H1 (cell line): Measurements from ENCODE around the gene ALDH1A2. TPM values are rescaled to one million over a fixed set of nuclear protein-coding genes. Genes with fewer than 3 reads are reported as not detected.

Source experiments
- CTCF ChIA-PET: fragments of 300-600 bp; sonication (Branson Sonifier 250); formaldehyde crosslinking; loops from one replicate; lab custom pipeline; 2021; ENCODE audit not compliant: partially characterized antibody; lab: Charles Lee
- POLR2A ChIA-PET: fragments of 300-600 bp; sonication (Branson Sonifier 250); formaldehyde crosslinking; loops from one replicate; lab custom pipeline; 2021; ENCODE audit warnings: inconsistent platforms; ENCODE audit not compliant: partially characterized antibody; lab: Charles Lee
- DNase-seq, 2 experiments: peaks; one replicate each; pipeline versions ENCODE4 v3.0.0 to v3.0.0-alpha.2; 2010 to 2022; ENCODE audit warnings: low spot score in 2 of 2, low read depth in 1 of 2, mixed read lengths in 1 of 2
- FAIRE-seq: peaks from 2 replicates; lab custom pipeline; 2011; peaks lifted over from hg19 to GRCh38; lab: Jason Lieb, UNC
- H2AFZ ChIP-seq: 2 replicates; pipeline ENCODE4 v1.8.1; 2012; ENCODE audit warnings: low read length, inconsistent platforms
- H2AK5ac ChIP-seq: 2 replicates; pipeline ENCODE4 v1.6.1; 2013; ENCODE audit warnings: low read depth, low read length
- H2BK120ac ChIP-seq: replicated peaks from 2 replicates; pipeline ENCODE3; 2013; ENCODE audit warnings: low read depth, low read length, inconsistent platforms
- H2BK12ac ChIP-seq: 2 replicates; pipeline ENCODE4 v1.6.1; 2013; ENCODE audit warnings: low read depth, low read length
- H2BK15ac ChIP-seq: 2 replicates; pipeline ENCODE4 v1.6.1; 2013; ENCODE audit warnings: low read length
- H2BK20ac ChIP-seq: 2 replicates; pipeline ENCODE4 v1.6.1; 2013; ENCODE audit warnings: low read length
- H2BK5ac ChIP-seq: 2 replicates; pipeline ENCODE4 v1.6.1; 2013; ENCODE audit warnings: low read depth, low read length
- H3K14ac ChIP-seq: 2 replicates; pipeline ENCODE4 v1.6.1; 2013; ENCODE audit warnings: inconsistent platforms; ENCODE audit not compliant: insufficient read length
- H3K18ac ChIP-seq: 2 replicates; pipeline ENCODE4 v1.6.1; 2013; ENCODE audit warnings: low read length; ENCODE audit errors: extremely low read depth
- H3K23ac ChIP-seq: 2 replicates; pipeline ENCODE4 v1.6.1; 2013; ENCODE audit warnings: inconsistent platforms; ENCODE audit not compliant: insufficient read length
- H3K23me2 ChIP-seq: 2 replicates; pipeline ENCODE4 v1.6.1; 2013; ENCODE audit warnings: low read depth, low read length
- H3K27ac ChIP-seq: 2 replicates; pipeline ENCODE4 v1.6.1; 2011; ENCODE audit warnings: low read depth, low read length, inconsistent platforms
- H3K27me3 ChIP-seq, 4 experiments: replicated peaks in 1 of 4; 1 replicate in 1 of 4; 2 replicates in 3 of 4; pipeline versions ENCODE4 v1.6.1 to v1.8.1; 2011 to 2013; ENCODE audit warnings: low read length in 3 of 4, mild to moderate bottlenecking in 3 of 4, inconsistent platforms in 2 of 4, mixed read lengths in 2 of 4, moderate library complexity in 1 of 4; ENCODE audit not compliant: control insufficient read depth in 3 of 4, insufficient read depth in 3 of 4; ENCODE audit errors: extremely low read depth in 1 of 4
- H3K36me3 ChIP-seq, 4 experiments: 2 replicates each; pipeline versions ENCODE4 v1.6.1 to v1.8.1; 2011 to 2013; ENCODE audit warnings: mild to moderate bottlenecking in 4 of 4, low read length in 3 of 4, moderate library complexity in 2 of 4, control low read depth in 1 of 4, inconsistent platforms in 1 of 4; ENCODE audit not compliant: insufficient read depth in 4 of 4, control insufficient read depth in 2 of 4
- H3K4ac ChIP-seq: replicated peaks from 2 replicates; pipeline ENCODE3; 2013; ENCODE audit warnings: low read length, low read depth, mixed read lengths, inconsistent platforms; ENCODE audit not compliant: insufficient read length
- H3K4me1 ChIP-seq, 4 experiments: replicated peaks in 1 of 4; 1 replicate in 1 of 4; 2 replicates in 3 of 4; pipeline versions ENCODE4 v1.6.1 to v1.8.1; 2011 to 2013; ENCODE audit warnings: low read length in 3 of 4, inconsistent platforms in 2 of 4, mixed read lengths in 1 of 4; ENCODE audit not compliant: insufficient read depth in 4 of 4, control insufficient read depth in 3 of 4
- H3K4me2 ChIP-seq, 2 experiments: 2 replicates each; pipeline versions ENCODE4 v1.6.1 to v1.8.1; 2011 to 2013; ENCODE audit warnings: low read depth in 2 of 2, low read length in 2 of 2, control low read depth in 1 of 2, inconsistent platforms in 1 of 2, mild to moderate bottlenecking in 1 of 2; ENCODE audit not compliant: insufficient read depth in 1 of 2
- H3K4me3 ChIP-seq, 4 experiments: fragments of 200-600, 300-600 bp in 1 of 4; sonication (generic), shearing (Covaris generic), sonication (Bioruptor Twin) in 1 of 4; 2 replicates each; pipeline versions ENCODE4 v1.5.1 to v1.8.1; 2011 to 2016; ENCODE audit warnings: low read length in 4 of 4, low read depth in 3 of 4, control low read depth in 2 of 4, inconsistent platforms in 2 of 4, mild to moderate bottlenecking in 2 of 4, mixed read lengths in 1 of 4, moderate library complexity in 1 of 4; ENCODE audit not compliant: insufficient read depth in 2 of 4; ENCODE audit errors: extremely low read depth in 1 of 4
- H3K56ac ChIP-seq: replicated peaks from 2 replicates; pipeline ENCODE3; 2013; ENCODE audit warnings: low read depth, mild to moderate bottlenecking, mixed read lengths, low read length, inconsistent platforms; ENCODE audit not compliant: insufficient read length
- H3K79me1 ChIP-seq: 2 replicates; pipeline ENCODE4 v1.6.1; 2013; ENCODE audit warnings: low read depth, low read length, control low read depth
- H3K79me2 ChIP-seq, 2 experiments: 2 replicates each; pipeline versions ENCODE4 v1.6.1 to v1.8.1; 2012 to 2013; ENCODE audit warnings: low read length in 2 of 2, mild to moderate bottlenecking in 2 of 2, inconsistent platforms in 1 of 2; ENCODE audit not compliant: insufficient read depth in 2 of 2, control insufficient read depth in 1 of 2
- H3K9ac ChIP-seq, 4 experiments: replicated peaks in 1 of 4; 1 replicate in 1 of 4; 2 replicates in 3 of 4; pipeline versions ENCODE4 v1.6.1 to v1.8.1; 2011 to 2013; ENCODE audit warnings: low read depth in 3 of 4, low read length in 3 of 4, control low read depth in 2 of 4, mild to moderate bottlenecking in 2 of 4, moderate library complexity in 2 of 4, inconsistent platforms in 1 of 4; ENCODE audit errors: extremely low read depth in 1 of 4
- H3K9me3 ChIP-seq, 2 experiments: 2 replicates each; pipeline versions ENCODE4 v1.6.1 to v1.8.1; 2012 to 2013; ENCODE audit warnings: mild to moderate bottlenecking in 2 of 2, moderate library complexity in 2 of 2, control low read depth in 1 of 2, inconsistent platforms in 1 of 2, low read depth in 1 of 2, low read length in 1 of 2, mixed read lengths in 1 of 2; ENCODE audit not compliant: insufficient read depth in 2 of 2
- H4K20me1 ChIP-seq, 2 experiments: replicated peaks in 1 of 2; 2 replicates each; pipeline versions ENCODE3 to v1.8.1; 2011 to 2013; ENCODE audit warnings: inconsistent platforms in 2 of 2, low read length in 2 of 2, mild to moderate bottlenecking in 1 of 2; ENCODE audit not compliant: insufficient read depth in 2 of 2, control insufficient read depth in 1 of 2
- H4K5ac ChIP-seq: 2 replicates; pipeline ENCODE4 v1.6.1; 2013; ENCODE audit warnings: low read length, low read depth, mixed read lengths, inconsistent platforms; ENCODE audit not compliant: insufficient read length
- H4K8ac ChIP-seq: 2 replicates; pipeline ENCODE4 v1.8.0; 2013; ENCODE audit warnings: mild to moderate bottlenecking, moderate library complexity, low read length, inconsistent platforms; ENCODE audit not compliant: insufficient read depth; ENCODE audit errors: extremely low read depth
- H4K91ac ChIP-seq: replicated peaks from 2 replicates; pipeline ENCODE3; 2013; ENCODE audit warnings: low read length, mixed read lengths, inconsistent platforms; ENCODE audit not compliant: insufficient read length
- WGBS, 2 experiments: shearing (Covaris generic) in 1 of 2; methylation state at CpG; one replicate each; pipeline versions ENCODE4 v1.1.6 to v1.1.7; 2013 to 2015; ENCODE audit warnings: low lambda C conversion rate in 2 of 2, mixed read lengths in 2 of 2, inconsistent platforms in 1 of 2, low coverage in 1 of 2, missing lambda C conversion rate in 1 of 2; ENCODE audit not compliant: insufficient replicate concordance in 2 of 2, insufficient coverage in 1 of 2, insufficient read length in 1 of 2; ENCODE audit errors: extremely low coverage in 1 of 2, missing lambda C conversion rate in 1 of 2; 5-methylcytosine and 5-hydroxymethylcytosine counted together
- polyA plus RNA-seq, 7 experiments: library from polyadenylated mRNA; depleted of rRNA in 3 of 7; stranded (reverse) in 5 of 7; unstranded in 2 of 7; fragments of >200 nt in 5 of 7; fragments of 200-250 nt in 2 of 7; gene quantifications; 1 replicate in 5 of 7; 2 replicates in 1 of 7; 4 replicates in 1 of 7; pipeline versions ENCODE4 v1.2.1 to v1.2.3, GENCODE V29; 2011 to 2013; ENCODE audit warnings: missing spikeins in 2 of 7, mixed read lengths in 2 of 7
- total RNA-seq: library from RNA; stranded (reverse); fragmentation: NEBNext Ultra II Directional; extraction: Animal tissue kit (Norgen Biotek cat#: 25700); gene quantifications from 2 replicates; pipeline ENCODE4 v1.2.1, GENCODE V29; 2021

The ALDH1A2 gene
- total and polyA plus RNA-seq, 2 of the 8 experiments (the other 6 are each of a cell fraction or from before 2014, with no cell fraction given), result 0.06 to 0.24 TPM

- Histone ChIP-seq H2BK12ac (no peak overlapping the region), H3K23ac (no peak overlapping the region), H3K23me2 (peaks cover 10% of the 10 kb centered on the region; the same call in 1 of the 2 replicates), H4K20me1 (peaks cover 0 to 1% of the 10 kb centered on the region in 2 experiments), H2BK5ac (no peak overlapping the region), H3K79me1 (no peaks in the 10 kb centered on the region), H4K91ac (no peak overlapping the region), H2BK20ac (no peak overlapping the region), H3K4me2 (peak overlapping the region; percentile 46 to 93; a peak in 3 of 4 replicates), H3K9me3 (no peaks in the 10 kb centered on the region), H3K27me3 (peaks cover 31 to 72% (median 52%) of the 10 kb centered on the region in 4 experiments), H3K18ac (no peak overlapping the region), H4K8ac (no peak overlapping the region), H4K5ac (no peak overlapping the region), H2AK5ac (no peak overlapping the region), H3K27ac (no peak overlapping the region), H3K79me2 (no peaks in the 10 kb centered on the region), H2BK15ac (no peak overlapping the region), H2AFZ (no peak overlapping the region), H3K9ac (no peak overlapping the region), H3K14ac (no peak overlapping the region), H3K36me3 (no peaks in the 10 kb centered on the region), H2BK120ac (no peak overlapping the region), H3K56ac (no peak overlapping the region), H3K4me1 (peaks cover 0 to 3% (median under 1%) of the 10 kb centered on the region in 4 experiments; a peak in 3 of 7 replicates), H3K4ac (no peak overlapping the region), H3K4me3 (peak overlapping the region in 1 of 4 experiments; percentile 73; a peak in 2 of 8 replicates)
- ChIA-PET CTCF (interaction anchor here (0.5 to 1.6 kb wide), 7 partner anchors 13 to 504 kb away, joined by 3 to 5 read pairs (median 3); no protein-coding TSS in a partner anchor), POLR2A (interaction anchor here (0.7 kb wide), 1 partner anchor 311 kb away, joined by 3 read pairs; no protein-coding TSS in a partner anchor)
- DNase-seq (no peak), FAIRE-seq (peak; percentile 62)
- 41% methylated on average over 22 of the region's 22 CpGs; no CpG with 5 or more reads in 1 of the 2 experiments for WGBS, 2 experiments
Measured at GRCh38 chr15:58064082-58064979, 1.2 kb downstream of the ALDH1A2 start.
